Measurements from ENCODE around the gene CRB2. TPM values are rescaled to one million over a fixed set of nuclear protein-coding genes. Genes with fewer than 3 reads are reported as not detected.

Gene CRB2
- total RNA-seq, 1 experiment from 2014 or later = 3.6 TPM

- Histone ChIP-seq H3K79me2 (ENCODE audit: insufficient read depth, low read length) (no peaks in the 10 kb centered on the region), H2BK12ac (ENCODE audit: insufficient read length, low read depth, low read length) (no peak overlapping the region), H3K4me2 (ENCODE audit: insufficient read depth, insufficient read length, low read length) (peak overlapping the region; percentile 14), H2BK120ac (ENCODE audit: low read depth, low read length, poor library complexity, severe bottlenecking) (no peak overlapping the region), H3T11ph (ENCODE audit: low read length) (no peak overlapping the region), H3K18ac (ENCODE audit: insufficient read length, low read depth, low read length) (no peak overlapping the region), H2AK5ac (ENCODE audit: insufficient read length, low read length) (no peak overlapping the region), H3K9ac (ENCODE audit: extremely low read depth, insufficient read length, low read length) (no peak overlapping the region), H4K5ac (ENCODE audit: insufficient read length, low read depth, low read length) (no peak overlapping the region), H3K27ac (ENCODE audit: insufficient read length, low read depth, low read length) (no peak overlapping the region), H2AFZ (ENCODE audit: low read length) (no peak overlapping the region), H3K9me3 (ENCODE audit: control insufficient read depth, low read depth, low read length) (no peaks in the 10 kb centered on the region), H3K4me1 (ENCODE audit: insufficient read depth, low read length) (no peaks in the 10 kb centered on the region), H3K23ac (ENCODE audit: insufficient read length, low read depth, low read length) (no peak overlapping the region), H2BK20ac (ENCODE audit: low read depth, low read length, poor library complexity, severe bottlenecking) (no peak overlapping the region), H3K56ac (ENCODE audit: insufficient read length, low read depth, low read length) (no peak overlapping the region), H3K27me3 (ENCODE audit: insufficient read depth, low read length) (no peaks in the 10 kb centered on the region), H3K23me2 (ENCODE audit: insufficient read length, low read depth, low read length, poor library complexity, severe bottlenecking) (no peaks in the 10 kb centered on the region), H2BK15ac (ENCODE audit: low read depth, low read length) (no peak overlapping the region), H2BK5ac (ENCODE audit: insufficient read length, low read length) (no peak overlapping the region), H3K4ac (ENCODE audit: low read depth, low read length) (no peak overlapping the region), H4K91ac (ENCODE audit: insufficient read length, low read depth, low read length) (no peak overlapping the region), H3K14ac (ENCODE audit: insufficient read depth, low read length) (no peak overlapping the region), H4K8ac (replicated peaks; ENCODE audit: insufficient read length, low read depth, low read length) (no peak overlapping the region), H4K20me1 (ENCODE audit: control insufficient read depth, insufficient read depth, insufficient read length) (no peaks in the 10 kb centered on the region), H3K79me1 (ENCODE audit: insufficient read depth, low read depth, low read length, poor library complexity, severe bottlenecking) (no peaks in the 10 kb centered on the region)
- H3K4me1 Mint-ChIP-seq = peaks cover 13 to 14% of the 10 kb centered on the region in 2 experiments
- DNase-seq = peak; percentile 82
- no peaks in the 10 kb centered on the region; a peak in 1 of 5 replicates for H3K9me3 Mint-ChIP-seq
- H3K4me3 Mint-ChIP-seq = peak overlapping the region in 1 of 2 experiments; percentile 7; a peak in 1 of 5 replicates
- H3K36me3 Mint-ChIP-seq (ENCODE audit: insufficient read depth in 1 of 3, low read depth in 3 of 3) = no peaks in the 10 kb centered on the region
- WGBS (ENCODE audit: extremely low coverage, insufficient read length, low lambda C conversion rate) = no CpG with 5 or more reads among the region's 16 CpGs
- TF ChIP-seq, protein P1, sequence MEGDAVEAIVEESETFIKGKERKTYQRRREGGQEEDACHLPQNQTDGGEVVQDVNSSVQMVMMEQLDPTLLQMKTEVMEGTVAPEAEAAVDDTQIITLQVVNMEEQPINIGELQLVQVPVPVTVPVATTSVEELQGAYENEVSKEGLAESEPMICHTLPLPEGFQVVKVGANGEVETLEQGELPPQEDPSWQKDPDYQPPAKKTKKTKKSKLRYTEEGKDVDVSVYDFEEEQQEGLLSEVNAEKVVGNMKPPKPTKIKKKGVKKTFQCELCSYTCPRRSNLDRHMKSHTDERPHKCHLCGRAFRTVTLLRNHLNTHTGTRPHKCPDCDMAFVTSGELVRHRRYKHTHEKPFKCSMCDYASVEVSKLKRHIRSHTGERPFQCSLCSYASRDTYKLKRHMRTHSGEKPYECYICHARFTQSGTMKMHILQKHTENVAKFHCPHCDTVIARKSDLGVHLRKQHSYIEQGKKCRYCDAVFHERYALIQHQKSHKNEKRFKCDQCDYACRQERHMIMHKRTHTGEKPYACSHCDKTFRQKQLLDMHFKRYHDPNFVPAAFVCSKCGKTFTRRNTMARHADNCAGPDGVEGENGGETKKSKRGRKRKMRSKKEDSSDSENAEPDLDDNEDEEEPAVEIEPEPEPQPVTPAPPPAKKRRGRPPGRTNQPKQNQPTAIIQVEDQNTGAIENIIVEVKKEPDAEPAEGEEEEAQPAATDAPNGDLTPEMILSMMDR (conservative IDR thresholded peaks at IDR 0.05) = peak; percentile 98
- H3K27me3 Mint-ChIP-seq (ENCODE audit: low read depth) = peaks cover 24% of the 10 kb centered on the region
- peak overlapping the region in 1 of 3 experiments; percentile 68; a peak in 1 of 7 replicates for H3K27ac Mint-ChIP-seq
Observed at GRCh38 chr9:123349691-123350480, 6.1 kb upstream of the CRB2 start.

Measured in H9 (cell line).